Endothelial cell of umbilical vein (primary cell): ENCODE measurements around the gene MSH5.

ENCODE experiments used
- POLR2A ChIP-seq: IDR thresholded peaks from 2 replicates; pipeline ENCODE4 v1.6.1; 2012; ENCODE audit warnings: low read depth, mild to moderate bottlenecking, control low read depth, low read length
- POLR2AphosphoS5 ChIP-seq: IDR thresholded peaks from 2 replicates; pipeline ENCODE4 v1.6.1; 2012; ENCODE audit warnings: low read depth, mild to moderate bottlenecking, control low read depth, low read length, moderate library complexity; ENCODE audit not compliant: insufficient read depth
- TF ChIP-seq, protein P1 (sequence below), 2 donors: IDR thresholded peaks; 1 replicate in 1 of 2; 2 replicates in 1 of 2; pipeline ENCODE4 v1.5.1; 2011; ENCODE audit warnings: low read length in 2 of 2, mild to moderate bottlenecking in 2 of 2, moderate library complexity in 2 of 2, control low read depth in 1 of 2, inconsistent platforms in 1 of 2, low read depth in 1 of 2; ENCODE audit not compliant: insufficient read depth in 1 of 2; ENCODE audit errors: extremely low read depth in 1 of 2

DNA sequence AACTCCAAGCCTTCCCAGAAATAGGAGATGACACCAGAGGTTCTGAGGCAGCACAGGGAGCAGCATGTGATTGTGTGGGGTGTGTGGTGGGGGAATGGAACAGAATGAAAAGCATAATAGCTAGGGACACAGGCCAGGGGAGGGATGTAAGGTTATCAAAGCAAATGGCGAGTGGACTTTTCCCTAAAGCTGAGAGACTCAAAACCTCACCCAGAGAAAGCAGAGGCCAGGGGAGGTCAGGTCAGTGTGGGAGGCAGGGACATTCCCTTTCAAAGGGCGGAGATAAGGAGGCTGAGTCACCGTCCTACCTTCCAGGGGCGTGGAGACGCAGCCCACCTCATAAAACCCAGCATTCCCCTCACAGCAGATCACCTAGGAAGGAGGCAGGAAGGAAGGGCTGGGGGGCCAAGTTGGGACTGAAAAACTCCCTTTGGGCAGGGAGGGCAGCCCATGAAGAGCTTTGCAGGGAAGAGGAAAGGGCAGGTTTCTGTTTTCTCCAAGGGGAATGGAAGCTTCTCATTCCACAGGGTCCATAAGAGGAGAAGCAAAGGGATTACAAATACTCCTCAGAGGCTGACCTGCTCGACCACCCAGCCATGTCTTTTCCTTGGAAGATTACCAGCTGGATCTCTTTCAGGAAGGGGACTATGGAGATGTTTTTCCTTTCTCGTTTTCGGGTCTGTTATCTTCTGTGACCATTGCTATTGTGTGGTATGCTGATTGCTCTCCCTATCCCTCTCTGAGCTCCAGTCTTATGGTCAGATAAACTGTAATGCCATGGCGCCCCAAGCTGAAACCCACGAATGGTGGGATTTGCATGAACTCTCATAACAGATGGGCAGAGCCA lies 49.4 kb upstream of the MSH5 start:
- TF ChIP-seq, protein P1, sequence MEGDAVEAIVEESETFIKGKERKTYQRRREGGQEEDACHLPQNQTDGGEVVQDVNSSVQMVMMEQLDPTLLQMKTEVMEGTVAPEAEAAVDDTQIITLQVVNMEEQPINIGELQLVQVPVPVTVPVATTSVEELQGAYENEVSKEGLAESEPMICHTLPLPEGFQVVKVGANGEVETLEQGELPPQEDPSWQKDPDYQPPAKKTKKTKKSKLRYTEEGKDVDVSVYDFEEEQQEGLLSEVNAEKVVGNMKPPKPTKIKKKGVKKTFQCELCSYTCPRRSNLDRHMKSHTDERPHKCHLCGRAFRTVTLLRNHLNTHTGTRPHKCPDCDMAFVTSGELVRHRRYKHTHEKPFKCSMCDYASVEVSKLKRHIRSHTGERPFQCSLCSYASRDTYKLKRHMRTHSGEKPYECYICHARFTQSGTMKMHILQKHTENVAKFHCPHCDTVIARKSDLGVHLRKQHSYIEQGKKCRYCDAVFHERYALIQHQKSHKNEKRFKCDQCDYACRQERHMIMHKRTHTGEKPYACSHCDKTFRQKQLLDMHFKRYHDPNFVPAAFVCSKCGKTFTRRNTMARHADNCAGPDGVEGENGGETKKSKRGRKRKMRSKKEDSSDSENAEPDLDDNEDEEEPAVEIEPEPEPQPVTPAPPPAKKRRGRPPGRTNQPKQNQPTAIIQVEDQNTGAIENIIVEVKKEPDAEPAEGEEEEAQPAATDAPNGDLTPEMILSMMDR (IDR thresholded peaks at IDR 0.05; ENCODE audit: extremely low read depth in 1 of 2, insufficient read depth in 1 of 2, low read depth in 1 of 2, low read length in 2 of 2) = no peak
- TF ChIP-seq POLR2AphosphoS5 = no peak
- TF ChIP-seq POLR2A = no peak
